SK-N-SH treated with all-trans-retinoic acid at 6 μM for 48 hours (cell line): Measurements from ENCODE around the gene TANGO6.

ENCODE experiments used
- ATAC-seq: fragments of 200-7000 bp; cut with Tn5 transposase; 3 replicates; pipeline ENCODE4 v1.9.1; 2020; ENCODE audit warnings: mild to moderate bottlenecking, moderate library complexity
- ARNTL ChIP-seq: fragments of 450-650 bp; formaldehyde crosslinking; IDR thresholded peaks from 2 replicates; pipeline ENCODE4 v1.5.0; 2020; ENCODE audit warnings: low read depth, mild to moderate bottlenecking, moderate library complexity, borderline replicate concordance
- BACH2 ChIP-seq: fragments of 250-450 bp; sonication (Bioruptor Pico); IDR thresholded peaks from 2 replicates; pipeline ENCODE4 v1.9.0; 2021; ENCODE audit warnings: mild to moderate bottlenecking, borderline replicate concordance
- CREB5 ChIP-seq: fragments of 250-450 bp; sonication (Bioruptor Pico); IDR thresholded peaks from 2 replicates; pipeline ENCODE4 v1.5.1; 2020; ENCODE audit warnings: low read depth, mild to moderate bottlenecking, moderate library complexity
- CSDC2 ChIP-seq: fragments of 250-450 bp; sonication (Bioruptor Pico); IDR thresholded peaks from 2 replicates; pipeline ENCODE4 v1.5.0; 2020; ENCODE audit warnings: mild to moderate bottlenecking, moderate library complexity
- ESRRG ChIP-seq: fragments of 250-450 bp; sonication (Bioruptor Pico); IDR thresholded peaks from 2 replicates; pipeline ENCODE4 v1.6.1; 2021; ENCODE audit warnings: mild to moderate bottlenecking
- GLIS3 ChIP-seq: fragments of 250-450 bp; sonication (Bioruptor Pico); IDR thresholded peaks from 2 replicates; pipeline ENCODE4 v1.5.0; 2020; ENCODE audit warnings: mild to moderate bottlenecking, moderate library complexity
- ISL1 ChIP-seq: fragments of 250-450 bp; sonication (Bioruptor Pico); IDR thresholded peaks from 2 replicates; pipeline ENCODE4 v2.1.2; 2022; ENCODE audit warnings: mild to moderate bottlenecking, moderate library complexity
- OSR1 ChIP-seq: fragments of 250-450 bp; sonication (Bioruptor Pico); IDR thresholded peaks from 2 replicates; pipeline ENCODE4 v1.8.0; 2022; ENCODE audit warnings: moderate library complexity, mild to moderate bottlenecking, inconsistent platforms
- POU6F1 ChIP-seq: fragments of 250-450 bp; sonication (Bioruptor Pico); IDR thresholded peaks from 2 replicates; pipeline ENCODE4 v1.8.0; 2021; ENCODE audit warnings: low read depth, mild to moderate bottlenecking, moderate library complexity, borderline replicate concordance
- PPARA ChIP-seq: fragments of 250-450 bp; sonication (Bioruptor Pico); IDR thresholded peaks from 2 replicates; pipeline ENCODE4 v1.5.0; 2020; ENCODE audit warnings: mild to moderate bottlenecking, borderline replicate concordance
- RARB ChIP-seq: fragments of 250-450 bp; sonication (Bioruptor Pico); IDR thresholded peaks from 2 replicates; pipeline ENCODE4 v1.8.0; 2021; ENCODE audit warnings: mild to moderate bottlenecking, moderate library complexity
- SNAI2 ChIP-seq: fragments of 250-450 bp; sonication (Bioruptor Pico); IDR thresholded peaks from 2 replicates; pipeline ENCODE4 v1.5.0; 2020; ENCODE audit warnings: mild to moderate bottlenecking, moderate library complexity
- TOX ChIP-seq: fragments of 250-450 bp; sonication (Bioruptor Pico); IDR thresholded peaks from 2 replicates; pipeline ENCODE4 v1.8.0; 2021; ENCODE audit warnings: mild to moderate bottlenecking, moderate library complexity, borderline replicate concordance
- TSHZ2 ChIP-seq: fragments of 250-450 bp; sonication (Bioruptor Pico); IDR thresholded peaks from 2 replicates; pipeline ENCODE4 v1.5.0; 2020; ENCODE audit warnings: mild to moderate bottlenecking, moderate library complexity
- ZC3H10 ChIP-seq: fragments of 250-450 bp; sonication (Bioruptor Pico); IDR thresholded peaks from 2 replicates; pipeline ENCODE4 v1.5.1; 2021; ENCODE audit warnings: mild to moderate bottlenecking, moderate library complexity
- ZFP3 ChIP-seq: fragments of 250-450 bp; sonication (Bioruptor Pico); IDR thresholded peaks from 2 replicates; pipeline ENCODE4 v1.5.0; 2020; ENCODE audit warnings: mild to moderate bottlenecking, moderate library complexity
- ZFP30 ChIP-seq: fragments of 450-650 bp; formaldehyde crosslinking; IDR thresholded peaks from 2 replicates; pipeline ENCODE4 v1.5.0; 2022; ENCODE audit warnings: mild to moderate bottlenecking, moderate library complexity
- ZNF565 ChIP-seq: fragments of 450-650 bp; formaldehyde crosslinking; conservative IDR thresholded peaks from 2 replicates; pipeline ENCODE4 v1.5.0; 2020; ENCODE audit warnings: low read depth, mild to moderate bottlenecking, moderate library complexity
- ZNF70 ChIP-seq: fragments of 450-650 bp; formaldehyde crosslinking; IDR thresholded peaks from 2 replicates; pipeline ENCODE4 v1.5.0; 2020; ENCODE audit warnings: mild to moderate bottlenecking, moderate library complexity
- ZNF8 ChIP-seq: fragments of 450-650 bp; formaldehyde crosslinking; IDR thresholded peaks from 2 replicates; pipeline ENCODE4 v1.5.0; 2020; ENCODE audit warnings: mild to moderate bottlenecking, moderate library complexity
- TF ChIP-seq, protein P1 (sequence below): fragments of 250-450 bp; sonication (Bioruptor Pico); IDR thresholded peaks from 2 replicates; pipeline ENCODE4 v1.5.1; 2021; ENCODE audit warnings: mild to moderate bottlenecking, moderate library complexity
- TF ChIP-seq, protein P2 (sequence below): fragments of 250-450 bp; sonication (Bioruptor Pico); IDR thresholded peaks from 2 replicates; pipeline ENCODE4 v1.8.0; 2020; ENCODE audit warnings: mild to moderate bottlenecking, moderate library complexity, borderline replicate concordance

TANGO6 gene

DNA sequence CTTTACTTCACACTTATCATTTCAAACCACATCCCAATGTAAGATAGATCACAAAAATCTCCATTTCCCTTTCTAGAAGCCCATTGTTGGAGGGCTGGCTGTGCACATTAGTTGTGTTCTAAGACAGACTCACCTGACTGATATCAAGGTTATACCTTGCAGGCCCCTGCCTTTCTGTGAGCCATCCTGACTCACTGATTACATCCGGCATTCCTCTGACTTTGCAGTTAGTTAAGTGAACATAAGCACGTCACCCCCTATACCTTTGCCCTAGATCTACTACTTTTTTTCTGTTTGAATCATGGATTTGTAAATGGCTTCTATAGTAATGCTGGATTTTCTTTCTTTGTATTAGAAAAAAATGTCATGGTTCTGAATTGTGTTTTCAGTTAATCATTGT lies 78.3 kb downstream of the TANGO6 start:
- no peak; the same call in 2 of the 3 replicates for ATAC-seq
- TF ChIP-seq CSDC2 (CRISPR knock-in tag) (no peak), OSR1 (no peak)
- TF ChIP-seq, protein P1, sequence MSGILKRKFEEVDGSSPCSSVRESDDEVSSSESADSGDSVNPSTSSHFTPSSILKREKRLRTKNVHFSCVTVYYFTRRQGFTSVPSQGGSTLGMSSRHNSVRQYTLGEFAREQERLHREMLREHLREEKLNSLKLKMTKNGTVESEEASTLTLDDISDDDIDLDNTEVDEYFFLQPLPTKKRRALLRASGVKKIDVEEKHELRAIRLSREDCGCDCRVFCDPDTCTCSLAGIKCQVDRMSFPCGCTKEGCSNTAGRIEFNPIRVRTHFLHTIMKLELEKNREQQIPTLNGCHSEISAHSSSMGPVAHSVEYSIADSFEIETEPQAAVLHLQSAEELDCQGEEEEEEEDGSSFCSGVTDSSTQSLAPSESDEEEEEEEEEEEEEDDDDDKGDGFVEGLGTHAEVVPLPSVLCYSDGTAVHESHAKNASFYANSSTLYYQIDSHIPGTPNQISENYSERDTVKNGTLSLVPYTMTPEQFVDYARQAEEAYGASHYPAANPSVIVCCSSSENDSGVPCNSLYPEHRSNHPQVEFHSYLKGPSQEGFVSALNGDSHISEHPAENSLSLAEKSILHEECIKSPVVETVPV (CRISPR knock-in tag), result no peak

DNA sequence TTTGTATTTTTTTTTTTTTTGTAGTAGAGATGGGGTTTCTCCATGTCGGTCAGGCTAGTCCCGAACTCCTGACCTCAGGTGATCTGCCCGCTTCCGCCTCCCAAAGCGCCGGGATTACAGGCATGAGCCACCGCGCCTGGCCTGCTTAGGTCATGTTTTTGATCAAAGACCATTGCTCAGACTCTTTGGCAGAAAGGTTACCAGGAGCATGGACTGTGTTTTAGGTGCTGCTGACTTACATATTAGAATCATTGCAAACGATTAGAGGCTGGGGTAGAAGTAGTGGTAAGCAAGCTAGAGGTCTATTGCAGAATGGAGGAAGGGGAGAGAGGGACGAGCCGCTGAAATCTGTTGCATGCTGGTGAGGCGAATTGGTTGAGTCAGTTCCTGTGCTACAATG lies 79.8 kb downstream of the TANGO6 start:
- no peak for TF ChIP-seq ESRRG (CRISPR knock-in tag)
- no peak for TF ChIP-seq GLIS3 (CRISPR knock-in tag)
- TF ChIP-seq, protein P1 (CRISPR knock-in tag), result no peak
- TF ChIP-seq TSHZ2 (CRISPR knock-in tag), result no peak
- TF ChIP-seq, protein P2, sequence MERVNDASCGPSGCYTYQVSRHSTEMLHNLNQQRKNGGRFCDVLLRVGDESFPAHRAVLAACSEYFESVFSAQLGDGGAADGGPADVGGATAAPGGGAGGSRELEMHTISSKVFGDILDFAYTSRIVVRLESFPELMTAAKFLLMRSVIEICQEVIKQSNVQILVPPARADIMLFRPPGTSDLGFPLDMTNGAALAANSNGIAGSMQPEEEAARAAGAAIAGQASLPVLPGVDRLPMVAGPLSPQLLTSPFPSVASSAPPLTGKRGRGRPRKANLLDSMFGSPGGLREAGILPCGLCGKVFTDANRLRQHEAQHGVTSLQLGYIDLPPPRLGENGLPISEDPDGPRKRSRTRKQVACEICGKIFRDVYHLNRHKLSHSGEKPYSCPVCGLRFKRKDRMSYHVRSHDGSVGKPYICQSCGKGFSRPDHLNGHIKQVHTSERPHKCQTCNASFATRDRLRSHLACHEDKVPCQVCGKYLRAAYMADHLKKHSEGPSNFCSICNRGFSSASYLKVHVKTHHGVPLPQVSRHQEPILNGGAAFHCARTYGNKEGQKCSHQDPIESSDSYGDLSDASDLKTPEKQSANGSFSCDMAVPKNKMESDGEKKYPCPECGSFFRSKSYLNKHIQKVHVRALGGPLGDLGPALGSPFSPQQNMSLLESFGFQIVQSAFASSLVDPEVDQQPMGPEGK, result no peak
- no peak for TF ChIP-seq ZC3H10 (CRISPR knock-in tag)
- no peak for TF ChIP-seq TOX
- no peak for TF ChIP-seq ZFP30
- no peak for TF ChIP-seq POU6F1 (CRISPR knock-in tag)
- no peak for TF ChIP-seq PPARA (CRISPR knock-in tag)
- no peak for TF ChIP-seq ZFP3
- TF ChIP-seq ARNTL (CRISPR knock-in tag), result no peak
- ATAC-seq, result no peak

DNA sequence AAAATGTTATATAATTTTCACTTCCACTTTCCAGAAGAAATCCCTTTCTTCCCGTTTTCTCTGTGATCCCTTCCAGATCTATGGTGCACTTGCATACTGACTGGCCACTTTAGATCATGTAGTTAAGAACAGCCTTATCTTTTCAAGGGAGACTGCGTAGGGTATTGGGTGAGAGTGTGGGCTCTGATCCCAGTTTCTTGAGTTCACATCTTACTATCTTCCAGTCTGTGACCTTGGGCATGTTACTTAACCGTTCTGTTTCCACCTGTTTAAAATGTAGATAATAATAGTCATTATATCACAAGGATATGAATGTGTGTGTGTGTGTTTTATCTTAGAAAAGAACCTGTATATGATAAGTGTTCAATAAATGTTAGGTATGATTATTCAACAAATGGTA lies 83.7 kb downstream of the TANGO6 start:
- no peak for ATAC-seq
- TF ChIP-seq SNAI2 (CRISPR knock-in tag), result no peak
- TF ChIP-seq GLIS3 (CRISPR knock-in tag), result no peak
- no peak for TF ChIP-seq RARB
- TF ChIP-seq ESRRG (CRISPR knock-in tag), result no peak
- TF ChIP-seq, protein P2, result no peak
- TF ChIP-seq ISL1, result no peak
- TF ChIP-seq OSR1, result no peak
- no peak for TF ChIP-seq ZNF565 (CRISPR knock-in tag)
- TF ChIP-seq ZFP30, result no peak
- no peak for TF ChIP-seq PPARA (CRISPR knock-in tag)
- TF ChIP-seq CSDC2 (CRISPR knock-in tag), result no peak
- TF ChIP-seq CREB5 (CRISPR knock-in tag), result no peak
- no peak for TF ChIP-seq ZNF70 (CRISPR knock-in tag)
- TF ChIP-seq BACH2 (CRISPR knock-in tag), result no peak
- no peak for TF ChIP-seq TOX
- TF ChIP-seq, protein P1 (CRISPR knock-in tag), result no peak
- no peak for TF ChIP-seq ZC3H10 (CRISPR knock-in tag)
- no peak for TF ChIP-seq ZNF8 (CRISPR knock-in tag)
